CD4-positive, alpha-beta T cell (primary cell): ENCODE results near the gene PAFAH1B2. TPM values are rescaled to one million over a fixed set of nuclear protein-coding genes. Genes with fewer than 3 reads are reported as not detected.

ENCODE experiments used
- ATAC-seq: fragments of 200-7000 bp; cut with Tn5 transposase; one replicate; pipeline ENCODE4 v1.10.0; 2022; ENCODE audit warnings: mild to moderate bottlenecking; ENCODE audit not compliant: poor library complexity
- CTCF ChIA-PET: fragments of 350-600 bp; sonication (Branson Sonifier 250); formaldehyde crosslinking; loops from one replicate; lab custom pipeline; 2021; ENCODE audit warnings: antibody characterized with exemption, inconsistent platforms; lab: Charles Lee
- POLR2A ChIA-PET: fragments of 350-600 bp; sonication (Branson Sonifier 250); formaldehyde crosslinking; loops from one replicate; lab custom pipeline; 2021; ENCODE audit warnings: antibody characterized with exemption, inconsistent platforms; lab: Charles Lee
- DNase-seq, 14 experiments: peaks; one replicate each; pipeline ENCODE4 v3.0.0-alpha.2; 2013 to 2020; ENCODE audit warnings: mixed read lengths in 2 of 14
- H3K27ac ChIP-seq, 2 donors: one replicate each; pipeline versions ENCODE4 v1.5.1 to v1.7.0; 2013; ENCODE audit warnings: low read length in 2 of 2, low read depth in 1 of 2, mild to moderate bottlenecking in 1 of 2
- H3K27me3 ChIP-seq, 2 experiments: 1 replicate in 1 of 2; 2 replicates in 1 of 2; pipeline versions ENCODE4 v1.6.1 to v1.7.0; 2013; ENCODE audit warnings: low read length in 2 of 2, control low read depth in 1 of 2, mild to moderate bottlenecking in 1 of 2, moderate library complexity in 1 of 2; ENCODE audit not compliant: insufficient read depth in 2 of 2, control insufficient read depth in 1 of 2
- H3K36me3 ChIP-seq: one replicate; pipeline ENCODE4 v1.6.1; 2013; ENCODE audit warnings: low read length, control low read depth; ENCODE audit not compliant: insufficient read depth
- H3K4me1 ChIP-seq: one replicate; pipeline ENCODE4 v1.6.1; 2013; ENCODE audit warnings: low read length, control low read depth; ENCODE audit not compliant: insufficient read depth
- H3K4me3 ChIP-seq: one replicate; pipeline ENCODE4 v1.5.1; 2013; ENCODE audit warnings: mild to moderate bottlenecking, low read length, moderate library complexity
- H3K9me3 ChIP-seq, 2 experiments: 1 replicate in 1 of 2; 2 replicates in 1 of 2; pipeline versions ENCODE4 v1.6.1 to v1.7.0; 2013; ENCODE audit warnings: low read length in 2 of 2, mild to moderate bottlenecking in 2 of 2, control low read depth in 1 of 2, moderate library complexity in 1 of 2; ENCODE audit not compliant: control insufficient read depth in 1 of 2, insufficient read depth in 1 of 2
- H3K27ac Mint-ChIP-seq: one replicate; pipeline ENCODE4 v1.8.0; 2020; ENCODE audit warnings: mixed read lengths
- H3K27me3 Mint-ChIP-seq: one replicate; pipeline ENCODE4 v1.8.0; 2021; ENCODE audit warnings: mixed read lengths
- H3K36me3 Mint-ChIP-seq: one replicate; pipeline ENCODE4 v1.8.0; 2021; ENCODE audit warnings: low read depth, mixed read lengths
- H3K4me1 Mint-ChIP-seq: one replicate; pipeline ENCODE4 v1.8.0; 2021; ENCODE audit warnings: low read depth, mixed read lengths
- H3K4me3 Mint-ChIP-seq: one replicate; pipeline ENCODE4 v1.8.0; 2020; ENCODE audit warnings: mild to moderate bottlenecking, mixed read lengths
- H3K9me3 Mint-ChIP-seq: one replicate; pipeline ENCODE4 v1.8.0; 2020; ENCODE audit warnings: mixed read lengths
- CTCF ChIP-seq: fragments of 200-600 bp; IDR thresholded peaks from one replicate; pipeline ENCODE4 v1.8.0; 2022; ENCODE audit warnings: antibody characterized with exemption, mild to moderate bottlenecking
- intact Hi-C, 2 experiments: fragments of 100-400 bp; cut with DNase I in 1 of 2; cut with micrococcal nuclease in 1 of 2; formaldehyde crosslinking; loops; one replicate each; pipeline versions ENCODE4 v1.15.1 to v1.9.0; 2023 to 2025; cut with DNase I, micrococcal nuclease
- total RNA-seq, 174 experiments: library from RNA in 2 of 174; stranded (reverse) in 2 of 174; gene quantifications; one replicate each; pipeline ENCODE4 v1.2.3 and lab custom pipeline; 2021 to 2026

Gene PAFAH1B2
- total RNA-seq, 2 experiments from 2014 or later: 44.3 to 45.6 TPM

- H3K27ac Mint-ChIP-seq: peak overlapping the region; percentile 95
- H3K4me3 ChIP-seq: peak overlapping the region; percentile 96
- no peaks in the 10 kb centered on the region for H3K9me3 Mint-ChIP-seq
- ChIA-PET POLR2A (interaction anchor here (0.6 to 2.8 kb wide), 23 partner anchors 11 to 1427 kb away, joined by 3 to 60 read pairs (median 4); partner anchors contain the start of genes ARCN1, BUD13, CEP164 and PCSK7), CTCF (interaction anchor here (1.0 to 1.3 kb wide), 3 partner anchors 81 to 354 kb away, joined by 3 to 4 read pairs (median 3); partner anchors contain the start of gene APOA5)
- H3K9me3 ChIP-seq: no peaks in the 10 kb centered on the region
- intact Hi-C loops: loop anchor here (1.0 to 10.0 kb wide), 4 partner anchors 33 to 180 kb away; partner anchors contain the start of genes SIDT2 (in 2 of the 2) and CEP164 (in 1 of the 2)
- H3K27ac ChIP-seq: peak overlapping the region; percentile 3 to 61
- peaks cover 48% of the 10 kb centered on the region for H3K36me3 Mint-ChIP-seq
- peak; percentile 48 for ATAC-seq
- H3K4me1 Mint-ChIP-seq: peaks cover 48% of the 10 kb centered on the region
- H3K27me3 Mint-ChIP-seq: no peaks in the 10 kb centered on the region
- peaks cover 45% of the 10 kb centered on the region for H3K4me1 ChIP-seq
- no peaks in the 10 kb centered on the region for H3K27me3 ChIP-seq
- H3K36me3 ChIP-seq: peaks cover 20% of the 10 kb centered on the region
- no peak for TF ChIP-seq CTCF
- peak in 7 of 14 experiments; percentile 8 to 67 (median 19) for DNase-seq
- peak overlapping the region; percentile 98 for H3K4me3 Mint-ChIP-seq
These were observed 648 bp downstream of the PAFAH1B2 start for GRCh38 chr11:117144477-117145392.

GRCh38 chr11:117145393-117145761 is 1.3 kb downstream of the PAFAH1B2 start:
- no peak for ATAC-seq
- intact Hi-C loops: loop anchor here in 1 of 2 experiments (1.0 to 10.0 kb wide), 3 partner anchors 33 to 179 kb away; partner anchors contain the start of genes CEP164 and SIDT2
- H3K27me3 Mint-ChIP-seq: no peaks in the 10 kb centered on the region

More at GRCh38 chr11:117145393-117145761, 1.3 kb downstream of the PAFAH1B2 start:
- H3K4me3 ChIP-seq: peak overlapping the region; percentile 96
- peaks cover 50% of the 10 kb centered on the region for H3K4me1 ChIP-seq
- peak in 3 of 14 experiments; percentile 26 to 64 (median 56) for DNase-seq
- no peak for TF ChIP-seq CTCF
- H3K9me3 Mint-ChIP-seq: no peaks in the 10 kb centered on the region
- POLR2A ChIA-PET: interaction anchor here (0.6 to 2.8 kb wide), 5 partner anchors 26 to 359 kb away, joined by 3 to 60 read pairs (median 16); partner anchors contain the start of genes PCSK7, RNF214 and SIDT2
- CTCF ChIA-PET: interaction anchor here (1.0 to 1.3 kb wide), 2 partner anchors 81 to 354 kb away, joined by 3 to 4 read pairs; partner anchors contain the start of gene APOA5
- H3K4me3 Mint-ChIP-seq: peak overlapping the region; percentile 98
- H3K36me3 ChIP-seq: peaks cover 20% of the 10 kb centered on the region
- peak overlapping the region in 1 of 2 donors; percentile 3 for H3K27ac ChIP-seq
- peaks cover 51% of the 10 kb centered on the region for H3K36me3 Mint-ChIP-seq
- no peaks in the 10 kb centered on the region for H3K27me3 ChIP-seq
- no peaks in the 10 kb centered on the region for H3K9me3 ChIP-seq
- peak overlapping the region; percentile 84 for H3K27ac Mint-ChIP-seq
- H3K4me1 Mint-ChIP-seq: peaks cover 54% of the 10 kb centered on the region
